HG03520 (cell line): ENCODE results near the gene BNIP3.

Source experiments
- ATAC-seq: cut with Tn5 transposase; IDR thresholded peaks from one replicate; pipeline ENCODE4 v1.9.1; 2021; ENCODE audit warnings: mild to moderate bottlenecking, moderate library complexity; ENCODE audit not compliant: unreplicated experiment

Gene BNIP3

GRCh38 chr10:131979821-131980270, 1.9 kb downstream of the BNIP3 start:
- no peak for ATAC-seq

DNA sequence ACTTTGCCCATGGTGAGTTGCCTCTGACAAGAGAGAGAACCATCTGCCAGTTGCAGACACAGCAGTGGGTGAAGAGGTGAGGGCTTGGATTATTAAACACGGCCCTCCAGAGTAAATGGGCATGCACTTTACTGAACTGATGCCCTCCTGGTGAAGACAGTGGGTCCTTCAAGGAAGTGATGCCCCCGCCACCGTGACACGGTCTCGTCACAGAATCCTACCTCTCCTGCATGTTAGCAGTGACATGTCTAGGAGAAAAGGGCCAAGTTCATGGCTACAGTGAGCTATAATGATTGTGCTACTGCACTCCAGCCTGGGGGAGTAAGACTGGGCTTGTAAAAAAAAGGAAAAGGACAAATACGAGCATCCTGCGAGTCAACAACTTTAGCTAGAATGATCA, 2.4 kb downstream of the BNIP3 start:
- no peak for ATAC-seq

GRCh38 chr10:131978851-131979250, 2.9 kb downstream of the BNIP3 start:
- ATAC-seq: no peak

DNA sequence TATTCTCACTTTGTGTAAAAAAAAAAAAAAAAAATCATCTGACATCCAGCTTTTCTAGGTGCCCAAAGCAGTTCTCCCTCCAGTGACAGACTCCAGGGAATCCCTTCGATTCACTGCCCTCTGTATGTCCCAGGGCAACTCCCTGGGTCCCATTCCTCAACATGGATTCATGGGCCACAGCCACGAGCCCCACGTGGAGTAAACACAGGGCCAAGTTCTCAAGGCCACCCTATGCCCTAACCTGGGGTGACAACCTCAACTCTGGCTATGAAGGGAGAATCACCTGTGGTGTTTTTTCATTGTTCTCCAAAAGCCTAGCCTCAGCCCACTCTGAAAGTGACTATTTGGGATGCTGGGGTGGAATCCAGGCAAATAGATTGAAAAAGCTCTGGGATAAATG, 3.4 kb downstream of the BNIP3 start:
- no peak for ATAC-seq

DNA sequence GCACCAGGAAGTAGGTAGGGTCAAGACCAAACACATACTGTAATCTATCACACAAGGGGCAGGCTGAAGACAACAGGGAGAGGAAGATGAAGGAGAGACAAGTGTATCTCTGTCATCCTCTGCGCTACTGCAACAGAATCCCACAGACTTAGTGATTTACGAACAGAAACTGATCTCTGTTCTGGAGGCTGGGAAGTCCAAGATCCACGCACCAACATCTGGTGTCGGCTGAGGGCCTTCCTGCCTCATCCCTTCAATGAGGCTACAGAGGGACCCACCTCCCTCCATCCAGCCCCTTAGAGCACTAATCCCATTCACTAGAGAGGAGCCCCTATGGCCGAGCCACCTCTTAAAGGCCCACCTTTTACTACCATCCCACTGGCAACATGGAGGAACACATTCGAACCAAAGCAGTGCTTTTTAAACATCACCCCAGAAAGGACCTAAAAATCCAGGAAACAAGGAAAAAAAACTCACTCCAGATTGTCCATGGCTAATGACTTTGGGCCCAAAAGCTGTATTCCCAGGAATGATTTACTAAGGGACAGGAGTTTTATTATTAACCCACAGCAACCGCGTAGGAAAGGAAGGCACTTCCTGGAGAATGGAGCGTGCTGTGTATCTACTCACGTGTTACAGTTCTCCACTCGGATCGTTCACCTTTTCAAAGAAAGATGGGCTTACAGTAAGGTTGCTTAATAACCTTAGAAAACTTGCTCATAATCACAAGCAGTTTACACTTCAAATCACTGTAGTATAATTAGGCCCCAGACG, 4.2 kb downstream of the BNIP3 start:
- ATAC-seq: no peak

DNA sequence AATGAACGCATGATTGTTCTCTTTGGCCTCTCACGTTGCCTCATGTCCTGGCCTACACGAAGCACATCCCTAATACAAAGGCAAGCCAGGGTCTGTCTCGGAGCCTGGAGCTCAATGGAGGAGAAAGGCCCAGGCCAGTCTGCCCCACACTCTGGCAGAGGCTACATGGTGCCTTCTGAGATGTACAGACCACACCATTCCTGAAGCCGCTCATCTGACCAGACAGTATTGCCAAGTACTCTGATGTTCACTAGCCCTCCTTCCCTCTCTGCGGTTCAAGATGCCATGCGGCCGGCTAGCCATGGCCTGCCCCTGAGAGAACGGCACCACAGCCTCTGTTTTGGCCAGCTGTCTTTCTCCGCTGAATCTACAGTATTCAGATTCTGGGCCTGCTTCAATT, 5.9 kb downstream of the BNIP3 start:
- no peak for ATAC-seq

- ATAC-seq: no peak
Measured at GRCh38 chr10:131975003-131975402, 6.7 kb downstream of the BNIP3 start.

DNA sequence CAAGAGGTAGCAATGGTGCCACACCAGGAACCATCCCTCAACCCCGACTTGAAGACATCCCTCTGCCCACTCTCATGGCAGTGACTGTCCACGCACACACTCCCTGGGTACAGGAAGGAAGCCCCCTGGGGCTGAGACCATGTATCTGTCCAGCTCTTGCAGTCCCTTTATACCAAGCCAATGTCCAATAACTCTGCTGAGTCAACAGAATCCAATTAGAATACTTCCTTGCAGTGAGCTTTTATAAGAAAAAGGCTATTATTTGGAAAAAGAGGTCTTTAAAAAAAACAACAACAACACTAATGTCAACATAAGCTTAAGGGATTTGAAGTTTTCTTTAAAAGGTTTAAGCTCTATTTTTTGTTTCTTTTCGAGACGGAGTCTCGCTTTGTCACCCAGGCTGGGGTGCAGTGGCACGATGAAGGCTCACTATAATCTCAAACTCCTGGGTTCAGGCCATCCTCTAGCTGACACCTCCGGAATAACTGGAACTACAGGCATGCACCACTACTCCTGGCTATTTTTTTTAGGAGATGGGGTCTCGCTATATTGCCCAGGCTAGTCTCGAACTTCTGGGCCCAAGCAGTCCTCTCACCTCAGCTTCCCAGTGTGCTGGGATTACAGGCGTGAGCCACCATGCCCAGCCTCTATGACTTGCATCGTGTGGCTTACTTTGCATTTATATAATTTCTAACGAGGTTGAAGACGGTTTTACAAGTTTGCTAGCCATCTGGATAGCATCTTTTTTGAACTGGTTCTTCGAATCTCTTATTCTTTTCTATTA, 7.5 kb downstream of the BNIP3 start:
- no peak for ATAC-seq

DNA sequence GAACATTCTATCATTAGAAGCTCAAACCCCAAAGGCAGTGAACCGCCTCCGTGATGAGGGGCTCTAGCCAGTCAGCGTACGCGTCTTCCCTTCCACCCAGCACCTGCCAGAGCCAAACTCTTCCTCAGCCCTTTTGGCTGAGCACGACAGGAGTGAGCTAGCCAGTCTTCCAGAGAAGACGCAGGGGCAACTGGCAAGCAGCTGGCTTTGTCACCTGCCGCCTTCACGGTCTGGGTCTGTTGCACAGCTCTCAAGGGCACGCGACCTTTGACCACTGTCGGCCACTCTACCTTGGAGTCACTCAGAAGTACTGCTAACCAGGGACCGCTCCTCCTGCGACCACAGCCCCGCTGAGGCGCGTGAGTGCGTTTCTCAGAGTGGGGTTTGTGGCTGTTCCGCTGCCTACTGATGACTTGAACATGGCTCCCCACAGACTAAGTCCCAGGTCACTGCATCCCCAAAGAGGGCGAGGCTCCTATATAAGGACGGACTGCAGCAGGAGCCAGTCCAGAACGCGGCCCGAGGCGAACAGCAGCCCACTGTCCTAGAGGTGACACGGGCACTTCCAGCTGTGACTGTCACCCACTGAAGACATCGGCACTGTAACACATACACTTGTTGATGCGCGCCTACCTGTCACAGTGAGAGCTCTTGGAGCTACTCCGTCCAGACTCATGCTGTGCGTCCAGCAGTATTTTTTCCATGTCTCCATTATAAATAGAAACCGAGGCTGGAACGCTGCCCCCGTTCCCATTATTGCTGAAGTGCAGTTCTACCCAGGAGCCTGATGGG, 8.4 kb downstream of the BNIP3 start:
- no peak for ATAC-seq

GRCh38 chr10:131972474-131973071, 9.2 kb downstream of the BNIP3 start:
- no peak for ATAC-seq

DNA sequence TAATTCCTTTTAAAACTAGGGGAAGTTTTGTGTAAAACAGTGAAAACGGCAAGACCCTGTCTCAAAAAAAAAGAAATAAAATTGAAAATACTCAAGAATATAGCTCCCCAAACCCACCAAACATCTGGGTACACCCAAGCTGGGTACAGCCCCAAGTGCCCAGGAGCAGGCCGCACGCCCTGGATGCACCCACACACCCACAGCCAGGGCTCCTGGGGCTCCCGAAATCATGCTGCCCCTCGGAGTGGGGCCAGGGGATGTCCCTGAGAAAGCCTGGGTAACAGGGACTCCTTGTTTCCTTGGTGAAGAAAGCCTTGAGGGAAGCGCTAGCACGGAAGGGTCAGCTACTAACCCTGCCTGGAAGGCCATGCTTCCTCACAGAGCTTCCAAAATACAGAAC, 10.1 kb downstream of the BNIP3 start:
- ATAC-seq: no peak

DNA sequence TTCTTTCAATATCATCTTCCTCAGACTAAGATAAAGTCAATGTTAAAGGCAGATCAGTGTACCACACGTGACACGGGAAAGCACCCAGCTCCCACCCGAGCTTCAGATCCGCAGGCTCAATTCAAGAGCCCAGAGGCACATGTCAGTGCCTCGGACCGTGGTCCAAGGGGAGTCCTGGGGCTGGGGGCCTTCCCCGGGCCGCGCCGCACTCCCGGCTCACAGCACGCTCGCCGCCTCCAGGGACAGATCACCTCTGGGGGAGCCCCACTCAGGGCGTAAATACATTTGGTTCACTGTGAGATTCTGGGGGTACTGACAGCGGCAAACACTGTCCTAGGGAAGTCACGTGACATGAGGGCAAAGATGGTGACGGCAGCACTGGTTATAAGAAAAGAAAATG, 10.8 kb downstream of the BNIP3 start:
- no peak for ATAC-seq

- ATAC-seq: no peak
Measured at GRCh38 chr10:131968949-131969348, 12.8 kb downstream of the BNIP3 start.

DNA sequence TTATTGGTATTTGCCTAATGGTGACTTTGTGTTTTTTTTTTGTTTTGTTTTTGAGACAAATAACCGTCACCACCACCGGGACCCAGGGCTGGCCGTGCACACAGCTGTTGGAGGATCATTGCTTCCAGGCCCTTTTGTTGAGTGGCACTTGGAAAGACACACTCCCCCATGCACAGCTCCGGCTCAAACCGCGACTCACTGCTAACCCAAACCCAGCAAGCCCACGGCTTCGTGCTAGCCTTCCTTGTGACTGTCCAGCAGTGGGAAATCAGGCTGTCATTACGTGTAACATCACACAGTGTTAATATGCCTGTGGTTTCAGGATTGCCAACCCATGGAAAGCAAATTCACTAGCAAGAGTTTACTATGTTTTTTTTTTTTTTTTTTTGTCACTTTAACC, 17.4 kb downstream of the BNIP3 start:
- ATAC-seq: no peak

GRCh38 chr10:131963811-131964210, 17.9 kb downstream of the BNIP3 start:
- ATAC-seq: no peak

- no peak for ATAC-seq
Measured at GRCh38 chr10:131963350-131963749, 18.4 kb downstream of the BNIP3 start.

DNA sequence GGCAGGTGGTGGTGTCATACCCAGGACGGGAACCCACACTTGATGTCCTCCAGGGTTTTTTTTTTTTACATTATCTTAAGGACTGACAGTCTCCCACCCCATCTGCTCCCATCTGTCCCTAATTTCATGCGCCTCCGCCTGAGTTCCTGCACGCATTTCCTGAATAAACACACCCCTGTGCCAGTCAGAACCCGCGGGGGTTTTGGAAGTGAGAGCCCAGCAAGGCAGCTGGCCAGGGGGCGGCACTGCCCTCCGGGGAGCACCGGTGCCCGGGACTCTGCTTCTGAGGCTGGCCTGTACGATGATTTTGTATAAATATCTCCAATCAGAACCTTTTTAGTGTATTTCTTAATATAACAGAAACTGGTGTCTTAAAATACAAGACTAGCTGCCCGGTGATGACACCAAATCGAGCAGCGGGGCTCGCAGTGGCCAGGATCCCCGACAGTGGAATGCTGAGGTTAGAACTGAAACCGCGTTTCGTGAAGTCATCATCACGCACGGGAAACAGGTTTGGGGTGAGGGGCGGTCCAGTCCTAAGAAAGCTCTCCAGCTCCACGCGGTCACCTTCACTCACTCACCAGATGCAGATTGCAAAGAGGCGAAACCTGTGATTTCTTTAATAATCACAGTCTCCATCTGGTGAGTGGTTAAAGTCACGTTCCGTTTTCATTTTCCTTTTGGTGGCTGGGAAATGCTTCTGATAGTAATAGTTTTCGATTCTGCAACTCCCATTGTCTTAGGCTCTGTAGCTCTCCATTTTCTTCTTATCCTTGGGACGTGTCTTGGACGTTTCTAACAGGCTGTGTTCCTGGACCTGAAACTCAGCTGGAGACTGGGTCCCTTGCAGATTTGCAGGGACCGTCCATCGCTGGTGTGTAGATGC, 19.7 kb downstream of the BNIP3 start:
- no peak for ATAC-seq

GRCh38 chr10:131961047-131961776, 20.5 kb downstream of the BNIP3 start:
- ATAC-seq: no peak

DNA sequence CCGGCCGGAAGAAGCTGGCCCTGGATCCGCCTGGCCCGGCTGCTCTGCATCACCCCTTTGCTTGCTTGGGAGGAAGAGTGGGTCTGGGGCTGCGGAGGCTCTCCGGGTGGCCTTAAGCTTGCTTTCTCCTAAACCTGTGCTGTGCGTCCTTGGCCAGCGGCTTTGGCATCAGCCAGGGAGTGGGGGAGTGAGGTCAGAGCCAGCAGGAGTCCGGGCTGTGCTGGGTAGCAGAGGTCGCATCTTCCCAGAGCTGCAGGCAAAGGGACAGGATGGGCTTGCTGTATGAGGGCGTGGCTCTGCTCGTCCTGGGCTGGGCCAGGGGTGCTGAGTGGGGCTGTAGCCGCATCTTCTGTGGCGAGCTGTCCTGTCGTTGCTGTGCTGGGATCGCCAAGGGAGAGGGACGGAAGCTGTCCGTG, 21.1 kb downstream of the BNIP3 start:
- ATAC-seq: no peak
